HUES48 (cell line): Measurements from ENCODE around the gene DDTL.
A peak's percentile ranks its signal among the peaks of the same experiment; 100 is the strongest.
"Not testable (repeated sequence)": the region's sequence is repeated elsewhere in the genome, so short reads cannot be mapped to it uniquely, and the experiment has no call there.

ENCODE experiments used
- H3K27ac ChIP-seq: one replicate; pipeline ENCODE4 v1.7.0; 2013; ENCODE audit warnings: low read depth, low read length, inconsistent platforms
- H3K27me3 ChIP-seq: 2 replicates; pipeline ENCODE4 v1.6.1; 2013; ENCODE audit warnings: mild to moderate bottlenecking, low read length; ENCODE audit not compliant: control insufficient read depth, insufficient read depth
- H3K36me3 ChIP-seq: 2 replicates; pipeline ENCODE4 v1.6.1; 2013; ENCODE audit warnings: low read length; ENCODE audit not compliant: control insufficient read depth, insufficient read depth
- H3K4me1 ChIP-seq: 2 replicates; pipeline ENCODE4 v1.6.1; 2013; ENCODE audit warnings: mild to moderate bottlenecking, low read length; ENCODE audit not compliant: control insufficient read depth, insufficient read depth
- H3K4me3 ChIP-seq: 2 replicates; pipeline ENCODE4 v1.5.1; 2013; ENCODE audit warnings: mild to moderate bottlenecking, low read depth, low read length
- H3K9ac ChIP-seq: 2 replicates; pipeline ENCODE4 v1.6.1; 2013; ENCODE audit warnings: mild to moderate bottlenecking, low read depth, low read length, moderate library complexity
- H3K9me3 ChIP-seq: 2 replicates; pipeline ENCODE4 v1.6.1; 2013; ENCODE audit warnings: low read length; ENCODE audit not compliant: control insufficient read depth, insufficient read depth

DDTL gene

DNA sequence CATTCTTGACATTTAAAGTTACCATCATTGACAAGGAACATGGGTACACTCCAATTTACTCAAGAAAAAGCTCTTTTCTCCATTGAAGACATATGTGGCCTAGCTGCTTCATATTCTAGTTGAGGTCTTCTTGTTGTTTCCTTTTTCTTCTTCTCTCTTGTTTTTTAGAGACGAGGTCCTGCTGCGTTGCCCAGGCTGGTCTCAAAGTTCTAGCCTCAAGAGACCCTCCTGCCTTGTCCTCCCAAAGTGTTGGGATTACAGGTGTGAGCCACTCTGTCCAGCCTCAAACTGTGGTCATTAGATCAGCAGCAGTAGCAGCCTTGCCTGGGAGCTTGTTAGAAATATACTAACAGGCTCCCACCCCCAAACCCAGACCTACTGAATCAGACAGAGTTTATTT is 26.4 kb downstream of the DDTL start:
- not testable (repeated sequence) for H3K9ac ChIP-seq, H3K4me3 ChIP-seq, H3K4me1 ChIP-seq, H3K27me3 ChIP-seq, H3K27ac ChIP-seq, H3K9me3 ChIP-seq, H3K36me3 ChIP-seq

GRCh38 chr22:23993581-23994177 is 27.0 kb downstream of the DDTL start:
- not testable (repeated sequence) for H3K4me3 ChIP-seq, H3K4me1 ChIP-seq, H3K9me3 ChIP-seq, H3K9ac ChIP-seq, H3K27me3 ChIP-seq, H3K27ac ChIP-seq, H3K36me3 ChIP-seq

DNA sequence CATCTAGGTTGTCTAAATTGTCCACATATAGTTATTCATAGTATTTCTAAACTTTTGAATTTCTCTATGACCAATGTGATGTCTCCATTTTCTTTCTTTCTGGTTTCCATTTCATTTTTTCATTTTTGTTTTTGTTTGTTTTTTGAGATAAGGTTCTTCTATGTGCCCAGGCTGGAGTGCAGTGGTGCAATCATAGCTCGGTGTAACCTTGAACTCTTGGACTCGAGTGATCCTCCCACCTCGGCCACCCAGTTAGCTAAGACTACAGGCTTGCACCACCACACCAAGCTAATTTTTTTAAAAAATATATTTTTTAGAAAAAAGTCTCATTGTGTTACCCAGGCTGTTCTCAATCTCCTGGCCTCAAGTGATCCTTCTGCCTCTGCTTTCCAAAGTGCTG is 30.4 kb downstream of the DDTL start:
- peaks cover 6% of the 10 kb centered on the region; the same call in 1 of the 2 replicates for H3K4me1 ChIP-seq
- H3K27me3 ChIP-seq = no peaks in the 10 kb centered on the region
- no peak overlapping the region for H3K4me3 ChIP-seq
- no peaks in the 10 kb centered on the region for H3K9me3 ChIP-seq
- H3K27ac ChIP-seq = no peak overlapping the region
- no peaks in the 10 kb centered on the region for H3K36me3 ChIP-seq
- H3K9ac ChIP-seq = no peak overlapping the region

DNA sequence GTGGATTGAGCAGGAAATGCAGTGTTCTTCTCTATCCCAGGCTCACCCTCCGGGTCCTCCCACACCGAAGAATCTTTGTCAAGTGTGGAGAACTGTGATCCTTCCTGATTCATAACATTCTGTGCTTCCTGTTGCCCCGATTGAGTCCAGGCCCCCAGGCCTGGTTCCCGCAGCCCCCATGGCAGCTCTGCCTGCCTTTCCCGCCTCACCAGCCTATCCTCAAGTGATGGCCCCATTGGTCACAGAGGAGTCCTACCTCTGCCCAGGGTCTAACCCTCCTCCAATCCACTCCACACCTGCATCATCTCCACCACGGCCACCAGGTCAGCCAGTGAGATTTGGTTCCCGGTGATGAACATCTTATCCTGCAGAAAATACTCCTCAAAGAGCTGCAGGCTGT is 33.1 kb downstream of the DDTL start:
- not testable (repeated sequence) for H3K9me3 ChIP-seq, H3K27me3 ChIP-seq, H3K27ac ChIP-seq, H3K4me3 ChIP-seq, H3K9ac ChIP-seq, H3K36me3 ChIP-seq, H3K4me1 ChIP-seq

DNA sequence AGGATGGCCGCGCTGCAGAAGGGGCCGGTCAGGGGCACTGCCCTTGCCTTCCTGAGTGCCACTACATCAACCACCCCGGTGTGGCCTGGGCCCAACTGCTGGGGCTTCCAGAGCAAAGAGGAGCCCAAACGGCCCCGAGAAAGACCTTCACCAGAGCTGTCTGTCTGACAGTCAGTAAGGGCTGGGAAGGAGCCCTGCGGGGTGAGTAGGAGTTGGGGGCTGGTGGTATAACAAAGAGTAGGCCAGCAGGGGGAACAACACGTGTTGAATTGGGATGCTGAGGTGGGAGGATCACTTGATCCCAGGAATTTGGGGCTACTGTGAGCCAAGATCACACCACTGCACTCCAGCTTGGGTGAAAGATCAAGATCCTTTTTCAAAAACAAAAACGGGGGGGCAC is 34.6 kb downstream of the DDTL start:
- Histone ChIP-seq H3K27me3 (no peaks in the 10 kb centered on the region), H3K9ac (no peak overlapping the region), H3K27ac (peak overlapping the region; percentile 83), H3K36me3 (no peaks in the 10 kb centered on the region), H3K4me1 (peaks cover 6% of the 10 kb centered on the region; the same call in 1 of the 2 replicates), H3K9me3 (no peaks in the 10 kb centered on the region), H3K4me3 (no peak overlapping the region)

- Histone ChIP-seq H3K9ac (no peak overlapping the region), H3K4me3 (no peak overlapping the region), H3K9me3 (no peaks in the 10 kb centered on the region), H3K27ac (no peak overlapping the region), H3K4me1 (peaks cover 6% of the 10 kb centered on the region; the same call in 1 of the 2 replicates), H3K27me3 (no peaks in the 10 kb centered on the region), H3K36me3 (no peaks in the 10 kb centered on the region)
Measured at GRCh38 chr22:24002272-24002671, 35.6 kb downstream of the DDTL start.

- Histone ChIP-seq H3K27me3 (no peaks in the 10 kb centered on the region), H3K27ac (no peak overlapping the region), H3K4me3 (no peak overlapping the region), H3K9me3 (no peaks in the 10 kb centered on the region), H3K36me3 (no peaks in the 10 kb centered on the region), H3K4me1 (peaks cover 6% of the 10 kb centered on the region; the same call in 1 of the 2 replicates), H3K9ac (no peak overlapping the region)
Measured at GRCh38 chr22:24002851-24003250, 36.2 kb downstream of the DDTL start.

DNA sequence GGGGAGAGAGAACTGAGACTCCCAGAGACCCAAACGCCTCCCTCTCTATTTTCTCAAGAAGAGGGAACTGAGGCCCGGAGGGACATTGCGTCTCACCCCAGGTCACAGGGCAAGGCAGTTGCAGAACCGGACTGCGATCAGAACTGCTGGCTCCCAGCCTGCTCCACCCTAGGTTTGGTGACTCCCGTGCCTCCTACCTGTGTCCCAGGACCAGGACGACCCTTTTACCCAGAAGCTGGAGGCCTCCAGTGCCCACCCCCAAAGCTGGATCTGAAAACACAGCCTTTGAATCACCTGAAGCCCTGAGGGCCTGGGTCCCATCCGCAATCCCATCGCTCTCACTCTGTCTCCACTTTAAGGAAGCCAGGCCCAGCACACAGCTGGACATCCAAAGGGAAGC is 37.2 kb downstream of the DDTL start:
- Histone ChIP-seq H3K9ac (no peak overlapping the region), H3K36me3 (no peaks in the 10 kb centered on the region), H3K9me3 (no peaks in the 10 kb centered on the region), H3K27ac (no peak overlapping the region), H3K4me1 (peaks cover 6% of the 10 kb centered on the region; the same call in 1 of the 2 replicates), H3K27me3 (no peaks in the 10 kb centered on the region), H3K4me3 (no peak overlapping the region)

GRCh38 chr22:24005201-24005600 is 38.5 kb downstream of the DDTL start, which contains the start of gene GSTT4:
GSTT4 (minus strand) TSS chr22:24005453; CDS start chr22:24005356, 97 bp downstream.
- no peaks in the 10 kb centered on the region for H3K9me3 ChIP-seq
- no peaks in the 10 kb centered on the region for H3K27me3 ChIP-seq
- H3K36me3 ChIP-seq = no peaks in the 10 kb centered on the region
- no peak within 1 kb of the TSS for H3K27ac ChIP-seq
- peaks cover 6% of the 10 kb centered on the region; the same call in 1 of the 2 replicates for H3K4me1 ChIP-seq
- no peak within 1 kb of the TSS for H3K9ac ChIP-seq
- H3K4me3 ChIP-seq = no peak within 1 kb of the TSS

- no peaks in the 10 kb centered on the region for H3K36me3 ChIP-seq
- peaks cover 3% of the 10 kb centered on the region; the same call in 1 of the 2 replicates for H3K4me1 ChIP-seq
- no peaks in the 10 kb centered on the region for H3K27me3 ChIP-seq
- H3K27ac ChIP-seq = no peak overlapping the region
- no peak overlapping the region for H3K9ac ChIP-seq
- no peaks in the 10 kb centered on the region for H3K9me3 ChIP-seq
- H3K4me3 ChIP-seq = no peak overlapping the region
Measured at GRCh38 chr22:24006207-24006913, 39.7 kb downstream of the DDTL start.

GRCh38 chr22:24006914-24007214 is 40.2 kb downstream of the DDTL start:
- Histone ChIP-seq H3K27me3 (no peaks in the 10 kb centered on the region), H3K9ac (no peak overlapping the region), H3K4me3 (no peak overlapping the region), H3K27ac (no peak overlapping the region), H3K9me3 (no peaks in the 10 kb centered on the region), H3K36me3 (no peaks in the 10 kb centered on the region), H3K4me1 (no peaks in the 10 kb centered on the region)
